ENCODE measurements around the gene CMKLR1.

CMKLR1 gene

GRCh38 chr12:108239378-108239777 lies 99.7 kb downstream of the CMKLR1 start:
- DNase-seq (ENCODE audit: low read depth) = no peak
- H3K4me3 ChIP-seq (ENCODE audit: low read length) = no peak overlapping the region
- no peak for TF ChIP-seq CTCF (IDR thresholded peaks at IDR 0.05; ENCODE audit: insufficient read depth, low read depth, low read length, missing control alignments)

DNA sequence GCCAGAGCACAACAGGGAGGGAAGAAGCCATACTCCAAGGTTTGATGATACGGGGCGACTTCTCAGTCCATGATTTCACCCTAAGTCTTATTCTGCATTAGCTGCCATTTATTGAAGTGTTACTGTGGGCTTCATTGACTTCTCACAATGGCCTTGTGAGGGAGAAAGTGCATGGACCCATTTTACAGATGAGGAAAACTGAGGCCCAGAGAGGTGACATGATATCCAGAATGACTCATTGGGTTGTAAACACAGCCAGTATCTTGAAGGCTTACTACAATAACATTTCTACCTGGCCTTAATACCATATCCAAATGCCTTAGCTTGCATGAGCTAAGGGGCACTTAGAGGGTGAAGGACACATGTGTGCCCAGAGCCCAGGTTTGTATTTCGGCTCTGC lies 100.6 kb downstream of the CMKLR1 start:
- TF ChIP-seq CTCF (IDR thresholded peaks at IDR 0.05; ENCODE audit: insufficient read depth, low read depth, low read length, missing control alignments) = no peak
- no peak for DNase-seq (ENCODE audit: low read depth)
- H3K4me3 ChIP-seq (ENCODE audit: low read length) = no peak overlapping the region
